ENCODE data around the gene SPAG5.

The SPAG5 gene

GRCh38 chr17:28585851-28586250 is 13.0 kb downstream of the SPAG5 start:
- Histone ChIP-seq H3K9ac (ENCODE audit: low read length) (no peak overlapping the region), H3K4me1 (ENCODE audit: low read length) (no peaks in the 10 kb centered on the region), H2AFZ (ENCODE audit: low read length) (no peak overlapping the region), H3F3A (ENCODE audit: insufficient read depth, low read length) (no peaks in the 10 kb centered on the region), H3K36me3 (replicated peaks; ENCODE audit: insufficient read depth, low read length) (peaks cover 15% of the 10 kb centered on the region), H3K4me2 (ENCODE audit: low read depth, low read length) (no peak overlapping the region), H3K27ac (ENCODE audit: low read length) (no peak overlapping the region), H3K27me3 (replicated peaks; ENCODE audit: insufficient read depth, low read length) (no peaks in the 10 kb centered on the region), H3K79me2 (ENCODE audit: low read length) (peaks cover 18% of the 10 kb centered on the region), H4K20me1 (ENCODE audit: insufficient read depth, low read length) (no peaks in the 10 kb centered on the region), H3K9me3 (replicated peaks; ENCODE audit: insufficient read depth, low read length) (no peaks in the 10 kb centered on the region), H3K9me2 (replicated peaks; ENCODE audit: insufficient read depth, low read length) (no peaks in the 10 kb centered on the region), H3K4me3 (ENCODE audit: low read length) (no peak overlapping the region)
- DNase-seq: no peak
- TF ChIP-seq EZH2phosphoT487 (IDR thresholded peaks at IDR 0.05; ENCODE audit: low read length): no peak
- TF ChIP-seq EZH2 (optimal IDR thresholded peaks at IDR 0.05; ENCODE audit: low read depth, low read length): no peak
- TF ChIP-seq, protein P1, sequence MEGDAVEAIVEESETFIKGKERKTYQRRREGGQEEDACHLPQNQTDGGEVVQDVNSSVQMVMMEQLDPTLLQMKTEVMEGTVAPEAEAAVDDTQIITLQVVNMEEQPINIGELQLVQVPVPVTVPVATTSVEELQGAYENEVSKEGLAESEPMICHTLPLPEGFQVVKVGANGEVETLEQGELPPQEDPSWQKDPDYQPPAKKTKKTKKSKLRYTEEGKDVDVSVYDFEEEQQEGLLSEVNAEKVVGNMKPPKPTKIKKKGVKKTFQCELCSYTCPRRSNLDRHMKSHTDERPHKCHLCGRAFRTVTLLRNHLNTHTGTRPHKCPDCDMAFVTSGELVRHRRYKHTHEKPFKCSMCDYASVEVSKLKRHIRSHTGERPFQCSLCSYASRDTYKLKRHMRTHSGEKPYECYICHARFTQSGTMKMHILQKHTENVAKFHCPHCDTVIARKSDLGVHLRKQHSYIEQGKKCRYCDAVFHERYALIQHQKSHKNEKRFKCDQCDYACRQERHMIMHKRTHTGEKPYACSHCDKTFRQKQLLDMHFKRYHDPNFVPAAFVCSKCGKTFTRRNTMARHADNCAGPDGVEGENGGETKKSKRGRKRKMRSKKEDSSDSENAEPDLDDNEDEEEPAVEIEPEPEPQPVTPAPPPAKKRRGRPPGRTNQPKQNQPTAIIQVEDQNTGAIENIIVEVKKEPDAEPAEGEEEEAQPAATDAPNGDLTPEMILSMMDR (IDR thresholded peaks at IDR 0.05; ENCODE audit: low read length): no peak

GRCh38 chr17:28584434-28584833 is 14.4 kb downstream of the SPAG5 start:
- peaks cover 14% of the 10 kb centered on the region for H3K79me2 ChIP-seq (ENCODE audit: low read length)
- no peaks in the 10 kb centered on the region for H3K9me3 ChIP-seq (replicated peaks; ENCODE audit: insufficient read depth, low read length)
- H4K20me1 ChIP-seq (ENCODE audit: insufficient read depth, low read length): no peaks in the 10 kb centered on the region
- no peaks in the 10 kb centered on the region for H3K9me2 ChIP-seq (replicated peaks; ENCODE audit: insufficient read depth, low read length)
- no peak overlapping the region for H2AFZ ChIP-seq (ENCODE audit: low read length)
- H3K4me1 ChIP-seq (ENCODE audit: low read length): no peaks in the 10 kb centered on the region
- no peak overlapping the region for H3K9ac ChIP-seq (ENCODE audit: low read length)
- H3K4me3 ChIP-seq (ENCODE audit: low read length): no peak overlapping the region
- H3K27me3 ChIP-seq (replicated peaks; ENCODE audit: insufficient read depth, low read length): no peaks in the 10 kb centered on the region
- no peak overlapping the region for H3K4me2 ChIP-seq (ENCODE audit: low read depth, low read length)
- peaks cover 11% of the 10 kb centered on the region for H3K36me3 ChIP-seq (replicated peaks; ENCODE audit: insufficient read depth, low read length)
- H3K27ac ChIP-seq (ENCODE audit: low read length): no peak overlapping the region
- DNase-seq: no peak
- H3F3A ChIP-seq (ENCODE audit: insufficient read depth, low read length): no peaks in the 10 kb centered on the region
- TF ChIP-seq EZH2phosphoT487 (IDR thresholded peaks at IDR 0.05; ENCODE audit: low read length) (no peak), EZH2 (optimal IDR thresholded peaks at IDR 0.05; ENCODE audit: low read depth, low read length) (no peak)
- TF ChIP-seq, protein P1 (IDR thresholded peaks at IDR 0.05; ENCODE audit: low read length): no peak

DNA sequence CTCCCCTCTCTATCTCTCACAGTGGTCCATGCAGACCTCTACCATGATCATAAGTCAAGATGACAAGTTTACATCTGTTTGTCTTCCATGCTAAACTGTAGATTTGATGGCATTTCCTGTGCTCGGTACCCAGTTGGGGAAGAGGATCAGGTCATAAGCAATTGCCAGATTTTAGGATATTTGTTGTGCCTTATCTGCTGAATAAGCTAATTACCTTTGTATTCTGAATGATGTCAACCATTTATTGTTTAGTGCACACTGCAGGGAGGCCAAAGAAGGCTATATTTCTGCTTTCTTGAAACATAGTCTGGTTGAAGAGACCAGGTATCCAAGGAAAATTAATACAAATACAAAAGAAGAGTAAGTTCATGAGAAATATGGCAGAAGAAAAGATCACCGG is 16.3 kb downstream of the SPAG5 start:
- no peak overlapping the region for H3K27ac ChIP-seq (ENCODE audit: low read length)
- peaks cover 5% of the 10 kb centered on the region for H3K36me3 ChIP-seq (replicated peaks; ENCODE audit: insufficient read depth, low read length)
- H3K4me2 ChIP-seq (ENCODE audit: low read depth, low read length): no peak overlapping the region
- no peaks in the 10 kb centered on the region for H3K9me2 ChIP-seq (replicated peaks; ENCODE audit: insufficient read depth, low read length)
- H2AFZ ChIP-seq (ENCODE audit: low read length): no peak overlapping the region
- no peaks in the 10 kb centered on the region for H3K27me3 ChIP-seq (replicated peaks; ENCODE audit: insufficient read depth, low read length)
- no peaks in the 10 kb centered on the region; the same call in 1 of the 2 replicates for H3K79me2 ChIP-seq (ENCODE audit: low read length)
- H3K4me3 ChIP-seq (ENCODE audit: low read length): no peak overlapping the region
- no peak for DNase-seq
- H3K9ac ChIP-seq (ENCODE audit: low read length): no peak overlapping the region
- no peaks in the 10 kb centered on the region for H3K9me3 ChIP-seq (replicated peaks; ENCODE audit: insufficient read depth, low read length)
- no peaks in the 10 kb centered on the region for H4K20me1 ChIP-seq (ENCODE audit: insufficient read depth, low read length)
- TF ChIP-seq EZH2 (optimal IDR thresholded peaks at IDR 0.05; ENCODE audit: low read depth, low read length): no peak
- TF ChIP-seq, protein P1 (IDR thresholded peaks at IDR 0.05; ENCODE audit: low read length): no peak
- TF ChIP-seq EZH2phosphoT487 (IDR thresholded peaks at IDR 0.05; ENCODE audit: low read length): no peak
- H3K4me1 ChIP-seq (ENCODE audit: low read length): no peaks in the 10 kb centered on the region
- 0 out of 2 replicates have a peak, but pooled peaks cover 8% of the 10 kb centered on the region for H3F3A ChIP-seq (ENCODE audit: insufficient read depth, low read length)
